HFF-Myc (cell line): ENCODE data around the gene COL18A1.

ENCODE experiments used
- DNase-seq: peaks from one replicate; pipeline ENCODE4 v3.0.0-alpha.2; 2011; ENCODE audit warnings: low read depth; ENCODE audit errors: extremely low read depth
- H3K4me3 ChIP-seq: replicated peaks from 2 replicates; pipeline ENCODE4 v1.5.1; 2011; ENCODE audit warnings: low read depth, mild to moderate bottlenecking, control low read depth, low read length
- TF ChIP-seq, protein P1 (sequence below): IDR thresholded peaks from 2 replicates; pipeline ENCODE4 v1.5.1; 2012; ENCODE audit warnings: mild to moderate bottlenecking, low read depth, low read length, control low read depth; ENCODE audit errors: missing control alignments

COL18A1 gene

DNA sequence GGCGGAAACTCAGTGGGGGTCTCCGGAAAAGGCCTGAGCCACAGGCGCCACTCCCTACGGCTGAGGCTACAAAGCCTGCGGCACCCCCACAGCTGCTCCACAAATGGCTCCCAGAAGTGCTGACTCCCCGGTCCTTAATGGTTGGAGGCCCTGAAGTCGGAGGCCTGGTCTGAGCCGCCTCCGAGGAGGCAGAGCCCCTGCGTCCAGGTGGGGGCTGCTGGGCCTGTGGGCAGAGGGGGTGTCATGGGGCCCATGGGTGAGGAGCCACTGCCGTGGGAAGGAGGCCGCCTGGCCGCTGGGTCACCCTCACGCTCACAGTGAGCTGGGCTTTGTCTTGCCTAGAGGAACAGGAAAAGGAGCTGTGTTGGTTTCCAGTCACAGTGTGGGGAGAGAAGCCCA, 12.4 kb upstream of the COL18A1 start:
- TF ChIP-seq, protein P1, sequence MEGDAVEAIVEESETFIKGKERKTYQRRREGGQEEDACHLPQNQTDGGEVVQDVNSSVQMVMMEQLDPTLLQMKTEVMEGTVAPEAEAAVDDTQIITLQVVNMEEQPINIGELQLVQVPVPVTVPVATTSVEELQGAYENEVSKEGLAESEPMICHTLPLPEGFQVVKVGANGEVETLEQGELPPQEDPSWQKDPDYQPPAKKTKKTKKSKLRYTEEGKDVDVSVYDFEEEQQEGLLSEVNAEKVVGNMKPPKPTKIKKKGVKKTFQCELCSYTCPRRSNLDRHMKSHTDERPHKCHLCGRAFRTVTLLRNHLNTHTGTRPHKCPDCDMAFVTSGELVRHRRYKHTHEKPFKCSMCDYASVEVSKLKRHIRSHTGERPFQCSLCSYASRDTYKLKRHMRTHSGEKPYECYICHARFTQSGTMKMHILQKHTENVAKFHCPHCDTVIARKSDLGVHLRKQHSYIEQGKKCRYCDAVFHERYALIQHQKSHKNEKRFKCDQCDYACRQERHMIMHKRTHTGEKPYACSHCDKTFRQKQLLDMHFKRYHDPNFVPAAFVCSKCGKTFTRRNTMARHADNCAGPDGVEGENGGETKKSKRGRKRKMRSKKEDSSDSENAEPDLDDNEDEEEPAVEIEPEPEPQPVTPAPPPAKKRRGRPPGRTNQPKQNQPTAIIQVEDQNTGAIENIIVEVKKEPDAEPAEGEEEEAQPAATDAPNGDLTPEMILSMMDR = no peak
- H3K4me3 ChIP-seq = no peak overlapping the region
- DNase-seq = no peak

- no peak for DNase-seq
- TF ChIP-seq, protein P1 = no peak
- H3K4me3 ChIP-seq = no peak overlapping the region
These were observed 11.9 kb upstream of the COL18A1 start for GRCh38 chr21:45393021-45393420.

DNA sequence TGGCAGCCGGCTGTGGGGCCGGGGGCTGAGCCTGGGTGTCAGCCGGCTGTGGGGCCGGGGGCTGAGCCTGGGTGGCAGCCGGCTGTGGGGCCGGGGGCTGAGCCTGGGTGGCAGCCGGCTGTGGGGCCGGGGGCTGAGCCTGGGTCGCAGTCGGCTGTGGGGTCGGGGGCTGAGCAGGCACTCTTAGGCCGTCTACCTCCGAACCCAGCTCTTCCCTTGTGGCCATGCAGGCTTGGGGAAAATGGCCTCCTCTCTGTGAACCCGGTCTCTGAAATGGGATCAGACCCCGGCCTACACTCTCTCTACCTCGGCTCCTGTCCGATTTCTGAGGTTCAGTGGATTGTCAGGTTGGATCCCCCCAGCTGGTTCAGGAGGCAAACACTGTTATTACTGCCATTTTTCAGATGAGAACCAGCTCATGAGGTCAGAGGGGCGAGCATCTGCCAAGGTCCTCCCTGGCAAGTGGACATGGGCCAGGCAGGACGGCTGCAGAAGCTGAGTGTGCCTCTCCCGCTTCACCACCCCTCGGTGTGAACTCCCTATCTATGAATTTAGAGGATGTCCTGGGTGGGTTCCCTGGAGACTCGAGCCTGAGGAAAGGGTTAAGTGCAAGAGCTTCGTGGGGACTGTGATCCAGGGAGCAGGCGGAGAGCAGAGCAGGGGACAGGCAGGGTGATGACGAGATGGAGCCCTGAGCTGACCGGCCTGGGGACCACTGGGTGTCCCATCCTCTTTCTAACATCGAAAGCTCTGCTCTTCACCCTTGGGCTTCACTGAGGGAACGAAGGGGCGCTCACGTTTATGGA, 10.9 kb upstream of the COL18A1 start:
- no peak overlapping the region for H3K4me3 ChIP-seq
- TF ChIP-seq, protein P1 = no peak
- no peak for DNase-seq

- no peak overlapping the region for H3K4me3 ChIP-seq
- no peak for DNase-seq
- TF ChIP-seq, protein P1 = no peak
These were observed 8.4 kb upstream of the COL18A1 start for GRCh38 chr21:45396620-45396995.

- DNase-seq = no peak
- TF ChIP-seq, protein P1 = no peak
- H3K4me3 ChIP-seq = no peak overlapping the region
These were observed 7.6 kb upstream of the COL18A1 start for GRCh38 chr21:45397381-45397780.

- H3K4me3 ChIP-seq = no peak overlapping the region
- no peak for DNase-seq
- TF ChIP-seq, protein P1 = no peak
These were observed 3.9 kb upstream of the COL18A1 start for GRCh38 chr21:45401054-45401518.
